HG03469 (cell line): ENCODE results near the gene KLHL40.
"Not testable (repeated sequence)": the region's sequence is repeated elsewhere in the genome, so short reads cannot be mapped to it uniquely, and the experiment has no call there.

Experiments used
- ATAC-seq: cut with Tn5 transposase; IDR thresholded peaks from one replicate; pipeline ENCODE4 v1.9.1; 2021; ENCODE audit warnings: mild to moderate bottlenecking, moderate library complexity, moderate number of reproducible peaks; ENCODE audit not compliant: unreplicated experiment

KLHL40 gene

GRCh38 chr3:42717306-42717705 is 32.0 kb downstream of the KLHL40 start:
- no peak for ATAC-seq

- ATAC-seq, result no peak
Measured at GRCh38 chr3:42718338-42718737, 33.0 kb downstream of the KLHL40 start.

DNA sequence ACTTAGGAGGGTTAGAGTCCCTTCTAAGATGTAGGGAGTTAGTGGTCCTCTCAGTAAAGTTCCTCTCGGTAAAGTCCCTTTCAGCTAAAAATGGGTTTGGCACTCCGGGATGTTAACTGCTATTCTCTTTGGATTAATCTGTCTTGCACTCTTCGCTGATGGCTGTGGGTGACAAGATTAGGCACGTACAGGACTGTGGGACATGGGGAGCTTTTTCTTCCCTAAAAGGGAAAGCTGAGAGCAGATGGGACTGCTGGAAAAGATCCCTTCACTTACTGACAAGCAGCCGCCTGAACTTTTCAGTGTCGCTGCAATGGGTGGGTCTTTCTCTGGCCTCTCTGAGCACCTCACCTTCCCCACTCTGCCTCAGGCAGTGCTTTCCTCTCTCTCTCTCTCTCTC is 33.7 kb downstream of the KLHL40 start:
- ATAC-seq, result no peak

- ATAC-seq, result no peak
Measured at GRCh38 chr3:42720126-42720525, 34.8 kb downstream of the KLHL40 start.

GRCh38 chr3:42721690-42722089 is 36.4 kb downstream of the KLHL40 start:
- ATAC-seq, result no peak

DNA sequence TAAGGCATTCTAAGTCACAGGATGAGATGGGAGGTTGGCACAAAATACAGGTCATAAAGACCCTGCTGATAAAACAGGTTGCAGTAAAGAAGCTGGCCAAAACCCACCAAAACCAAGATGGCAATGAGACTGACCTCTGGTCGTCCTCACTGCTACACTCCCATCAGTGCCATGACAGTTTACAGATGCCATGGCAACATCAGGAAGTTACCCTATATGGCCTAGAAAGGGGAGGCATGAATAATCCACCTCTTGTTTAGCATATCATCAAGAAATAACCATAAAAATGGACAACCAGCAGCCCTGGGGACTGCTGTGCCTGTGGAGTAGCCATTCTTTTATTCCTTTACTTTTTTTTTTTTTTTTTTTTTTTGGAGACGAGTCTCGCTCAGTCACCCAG is 37.1 kb downstream of the KLHL40 start:
- not testable (repeated sequence) for ATAC-seq

DNA sequence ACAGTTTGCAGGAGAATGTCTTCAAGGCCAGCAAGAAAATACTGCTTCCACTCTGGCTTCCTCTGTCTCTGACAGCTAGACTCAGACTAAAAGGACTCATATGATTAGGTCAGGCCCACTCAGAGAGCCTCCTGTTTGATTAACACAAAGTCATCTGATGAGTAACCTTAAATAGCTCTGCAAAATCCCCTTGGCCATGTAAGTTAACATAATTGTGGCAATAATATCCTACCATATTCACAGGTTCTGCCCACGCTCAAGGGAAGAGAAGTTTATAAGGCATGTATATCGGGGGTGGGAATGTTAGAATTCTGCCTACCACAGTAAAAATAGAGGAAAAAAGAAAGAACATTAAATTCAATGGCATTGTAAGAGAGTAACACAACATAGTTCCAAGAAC is 37.9 kb downstream of the KLHL40 start:
- ATAC-seq, result no peak

DNA sequence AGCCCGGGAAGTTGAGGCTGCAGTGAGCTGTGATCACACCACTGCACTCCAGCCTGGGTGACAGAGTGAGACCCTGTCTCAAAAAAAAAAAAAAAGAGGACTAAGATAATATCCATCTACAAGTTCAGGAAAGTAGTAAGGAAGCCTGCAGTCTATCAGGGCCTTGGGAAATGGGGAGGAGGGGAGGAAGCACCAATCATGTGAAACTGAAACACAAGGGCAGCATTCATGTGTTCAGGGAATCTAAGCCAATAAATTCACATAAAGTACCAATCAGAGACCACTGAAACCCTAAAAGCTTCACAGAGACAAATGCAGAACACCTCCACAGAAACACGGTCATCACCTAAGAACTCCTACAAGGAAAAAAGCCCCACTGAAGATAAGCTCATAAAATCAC is 40.1 kb downstream of the KLHL40 start:
- no peak for ATAC-seq

DNA sequence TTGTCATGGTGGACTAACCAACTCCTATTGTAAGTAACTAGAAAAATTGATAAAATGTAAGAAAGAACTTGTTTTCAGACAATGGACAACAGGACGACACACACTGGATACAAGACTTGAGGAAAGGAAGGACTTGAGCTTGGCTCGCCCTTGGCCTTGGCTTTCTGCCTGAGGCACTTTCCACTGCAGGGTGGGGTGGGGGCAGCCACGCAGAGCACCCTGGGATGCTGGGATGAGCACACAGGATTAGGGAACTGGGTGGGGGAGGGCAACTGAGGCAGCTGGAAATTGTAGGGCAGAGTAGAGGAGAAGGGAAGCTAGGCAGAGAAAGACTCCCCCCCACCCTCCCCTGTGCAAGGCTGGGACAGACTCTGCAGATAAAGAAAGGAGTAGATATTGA is 42.7 kb downstream of the KLHL40 start:
- no peak for ATAC-seq

DNA sequence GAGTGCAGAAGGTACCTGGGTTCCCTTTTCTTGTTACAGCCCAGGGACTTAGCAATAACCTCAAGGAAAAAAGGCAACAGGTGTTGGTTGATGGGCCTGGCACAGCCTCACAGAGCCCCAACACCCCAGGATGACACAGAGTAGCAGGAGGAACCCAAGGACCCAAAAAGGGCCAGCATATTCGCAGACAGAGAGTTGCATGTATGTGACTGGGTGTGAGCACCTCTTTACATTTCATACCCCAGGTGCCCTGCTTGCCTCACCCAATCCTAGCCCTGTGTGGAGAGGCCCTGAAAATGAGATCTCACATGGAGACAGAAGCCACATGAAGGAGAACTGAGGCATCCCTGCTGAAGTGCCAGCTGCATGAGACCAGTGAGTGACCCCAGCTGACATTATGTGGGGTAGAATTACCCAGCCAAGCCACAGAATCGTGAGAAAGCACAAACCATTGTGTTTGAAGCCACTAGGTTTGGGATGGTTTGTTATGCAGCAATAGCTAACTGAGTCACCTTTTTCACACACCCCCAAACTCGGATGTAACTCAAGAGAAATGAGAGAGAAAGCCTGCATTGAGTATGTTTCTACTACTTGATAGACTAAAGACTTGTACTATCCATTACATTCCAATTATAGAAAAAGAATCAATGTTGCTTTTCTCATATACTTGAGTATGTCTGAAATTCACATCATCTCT is 43.5 kb downstream of the KLHL40 start:
- ATAC-seq, result no peak

DNA sequence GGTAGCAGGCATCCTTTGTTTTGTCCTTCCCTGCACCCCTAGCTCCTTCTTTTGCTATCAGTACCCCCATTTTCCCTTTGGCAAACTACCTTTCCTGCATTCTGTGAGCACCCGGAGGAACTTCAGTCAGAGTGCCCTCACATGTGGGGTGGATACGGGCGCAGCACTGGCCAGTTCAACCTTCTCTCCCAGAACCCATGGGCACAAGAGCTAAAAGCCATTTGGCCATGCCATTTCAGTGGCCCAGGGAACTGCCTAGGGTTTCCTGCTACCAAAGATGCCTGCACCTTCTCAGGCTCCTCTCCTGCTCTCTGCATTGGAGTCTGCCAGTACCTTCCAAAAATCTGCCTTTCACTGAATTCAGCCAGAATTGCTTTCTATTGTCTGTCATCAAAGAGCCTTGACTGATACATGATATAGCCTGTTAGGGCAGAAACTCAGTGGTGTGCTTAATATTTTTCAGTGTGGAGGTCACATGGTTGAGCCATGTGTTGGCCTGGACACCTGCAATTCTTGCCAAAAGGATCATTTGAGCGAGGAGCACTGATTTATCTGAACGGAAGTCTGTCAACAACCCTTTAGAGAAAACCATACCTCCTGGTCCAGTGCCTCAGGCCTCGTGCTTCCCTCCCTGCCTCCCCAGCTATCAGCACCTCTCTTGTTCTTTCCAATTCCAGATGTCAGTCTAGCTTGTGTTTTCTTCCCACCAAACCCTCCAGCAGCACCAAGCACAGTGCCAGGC is 44.2 kb downstream of the KLHL40 start:
- no peak for ATAC-seq

- ATAC-seq, result no peak
Measured at GRCh38 chr3:42730294-42730693, 45.0 kb downstream of the KLHL40 start.

DNA sequence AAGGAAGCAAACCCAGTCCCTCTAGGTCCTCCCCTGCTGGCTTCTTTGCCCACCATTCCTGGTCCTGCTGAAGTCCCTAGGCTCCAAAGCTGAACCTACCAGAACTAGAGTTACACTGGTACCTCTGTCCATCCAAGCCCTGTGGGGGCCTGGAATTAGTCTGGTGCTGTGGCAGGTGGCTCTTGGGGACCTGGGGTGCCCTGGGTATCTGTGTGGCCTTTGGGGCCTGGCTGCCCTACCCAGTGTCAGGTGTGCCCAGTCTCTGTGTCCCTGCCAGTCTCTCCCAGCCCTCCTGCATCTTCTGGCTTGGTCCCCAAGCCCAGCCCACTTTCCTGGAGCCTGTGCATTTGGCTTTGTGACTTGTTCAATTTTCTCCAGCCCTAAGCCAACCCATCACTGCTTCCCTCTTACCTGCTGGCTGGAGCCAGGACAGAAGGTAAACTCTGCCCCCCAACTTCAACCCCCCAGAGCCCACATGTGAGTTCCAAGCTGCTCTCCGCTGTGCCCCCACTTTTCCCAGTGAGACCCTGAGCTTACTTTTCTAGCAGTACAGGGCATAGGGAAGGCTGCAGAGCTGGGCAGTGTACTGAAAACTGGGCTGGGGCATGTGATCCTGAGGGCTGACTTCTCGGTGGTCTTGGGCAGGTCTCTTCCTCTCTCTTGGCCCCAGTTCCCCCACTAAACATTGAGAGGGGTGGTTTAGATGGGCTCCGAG is 45.5 kb downstream of the KLHL40 start:
- no peak for ATAC-seq

DNA sequence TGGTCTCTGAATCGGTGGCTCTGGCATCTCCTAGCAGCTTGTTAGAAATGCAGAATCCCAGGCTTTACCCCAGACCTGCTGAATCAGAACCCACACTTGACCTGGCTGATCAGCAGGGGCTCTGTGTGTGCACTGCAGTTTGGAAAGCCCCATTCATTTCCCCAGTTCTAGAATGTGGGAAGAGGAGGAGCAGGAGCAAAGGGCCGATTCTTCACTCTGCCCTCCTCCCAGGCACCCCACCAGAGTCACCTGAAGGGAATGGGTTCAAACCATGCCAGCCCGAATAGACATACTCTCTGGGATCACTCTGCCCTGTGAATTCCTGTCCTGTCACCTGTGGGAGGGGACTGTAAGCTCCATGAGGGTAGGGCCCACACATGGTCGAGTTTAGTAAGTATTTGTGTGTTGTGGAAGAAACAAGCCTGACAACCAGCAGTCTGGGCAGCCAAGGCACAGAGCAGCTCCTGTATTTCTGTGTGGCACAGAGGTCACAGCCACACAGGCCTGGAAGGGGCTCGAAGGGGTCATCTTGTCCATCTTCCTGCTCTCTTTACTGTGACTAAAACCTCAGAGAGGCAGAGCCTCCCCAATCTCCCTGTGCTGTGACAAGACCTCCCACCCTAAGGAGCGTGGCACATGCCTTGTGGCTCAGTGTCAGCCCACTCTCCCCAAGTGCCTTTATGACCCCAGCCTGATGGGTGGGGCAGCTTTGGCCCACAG is 46.3 kb downstream of the KLHL40 start:
- ATAC-seq, result no peak

GRCh38 chr3:42732196-42732828 is 47.0 kb downstream of the KLHL40 start:
- no peak for ATAC-seq

DNA sequence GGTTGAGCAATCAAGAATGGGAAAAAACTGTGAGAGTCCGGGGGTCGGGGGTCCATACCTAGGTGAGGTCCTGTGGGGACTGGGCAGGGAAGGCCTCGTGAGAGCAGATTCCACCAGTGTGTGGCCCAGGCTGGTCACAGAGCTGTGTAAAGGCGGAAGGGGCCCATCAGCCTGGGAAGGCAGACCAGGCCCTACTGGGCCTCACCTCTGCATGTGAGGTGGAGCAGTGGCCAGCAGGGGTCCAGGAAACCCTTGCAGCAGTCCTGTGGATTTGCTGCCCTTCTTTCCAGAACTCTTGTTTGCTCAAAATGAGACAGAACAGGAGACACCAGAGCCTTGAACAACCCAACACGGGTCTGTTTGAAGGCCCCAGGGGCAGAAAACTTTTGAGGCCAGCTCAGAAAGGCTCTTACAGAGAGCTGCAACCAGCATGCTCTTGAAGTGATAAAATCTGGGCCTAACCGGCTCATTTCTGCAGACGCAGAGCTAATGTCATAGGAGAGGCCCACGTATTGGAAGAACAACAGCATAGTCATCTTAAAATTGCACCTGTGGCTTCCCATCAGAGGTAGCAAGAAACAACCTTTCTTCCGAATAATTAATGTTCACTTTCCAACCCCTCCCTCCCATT is 47.6 kb downstream of the KLHL40 start:
- ATAC-seq, result no peak

- ATAC-seq, result no peak
Measured at GRCh38 chr3:42733501-42734262, 48.3 kb downstream of the KLHL40 start.

DNA sequence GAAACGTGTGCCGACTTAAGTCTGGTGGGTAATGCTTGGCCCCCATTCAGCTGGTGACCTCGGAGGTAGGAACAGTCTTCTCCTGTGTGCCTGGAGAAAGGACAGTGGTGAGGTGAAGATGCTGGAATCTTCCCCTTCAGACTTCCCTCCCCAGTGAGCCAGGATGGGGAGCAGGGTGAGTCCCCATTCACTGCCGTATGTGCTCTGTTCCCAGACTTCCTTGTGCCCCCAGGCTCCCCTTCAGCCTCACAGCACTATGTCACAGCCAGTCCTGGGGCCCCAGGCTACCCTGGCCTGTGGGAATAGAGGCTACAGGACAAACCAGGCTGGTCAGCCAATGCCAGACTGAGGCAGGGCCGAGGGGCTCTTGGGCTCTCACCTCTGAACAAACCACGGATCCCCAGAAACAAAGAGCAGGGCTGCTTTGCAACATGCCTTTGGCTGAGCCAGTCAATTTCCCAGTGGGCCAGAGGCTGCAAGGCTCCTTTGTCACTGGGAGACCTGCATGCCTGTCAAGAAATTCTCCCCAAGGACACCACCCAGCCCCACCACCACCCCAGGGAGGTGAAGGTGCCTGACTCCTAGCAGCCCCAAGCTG is 49.0 kb downstream of the KLHL40 start:
- ATAC-seq, result no peak

GRCh38 chr3:42735019-42735418 is 49.7 kb downstream of the KLHL40 start:
- no peak for ATAC-seq
